Smooth muscle cell (in vitro differentiated cells): Measurements from ENCODE around the gene PIGU. TPM values are rescaled to one million over a fixed set of nuclear protein-coding genes. Genes with fewer than 3 reads are reported as not detected.
A peak's percentile ranks its signal among the peaks of the same experiment; 100 is the strongest.

ENCODE experiments used
- DNase-seq: peaks from one replicate; lab custom pipeline; 2025; ENCODE audit not compliant: unreplicated experiment; lab: John Stamatoyannopoulos, UW
- H2AFZ ChIP-seq: fragments of 200-600 bp; sonication (generic); 2 replicates; pipeline ENCODE4 v1.6.0; 2016; ENCODE audit warnings: antibody characterized with exemption, low read depth, mild to moderate bottlenecking
- H3F3A ChIP-seq: fragments of 200-600 bp; sonication (generic); 2 replicates; pipeline ENCODE4 v1.6.0; 2017; ENCODE audit warnings: antibody characterized with exemption, low read depth
- H3K27ac ChIP-seq: fragments of 200-600 bp; sonication (generic); 2 replicates; pipeline ENCODE4 v1.5.1; 2016; ENCODE audit warnings: low read depth, mild to moderate bottlenecking
- H3K27me3 ChIP-seq: fragments of 200-600 bp; sonication (generic); 2 replicates; pipeline ENCODE4 v1.6.1; 2016; ENCODE audit warnings: low read depth, mild to moderate bottlenecking
- H3K36me3 ChIP-seq: fragments of 200-600 bp; sonication (generic); 2 replicates; pipeline ENCODE4 v1.5.1; 2016; ENCODE audit warnings: low read depth
- H3K4me1 ChIP-seq: fragments of 200-600 bp; sonication (generic); 2 replicates; pipeline ENCODE4 v1.5.1; 2016; ENCODE audit warnings: low read depth
- H3K4me2 ChIP-seq: fragments of 200-600 bp; sonication (generic); 2 replicates; pipeline ENCODE4 v1.6.0; 2016; ENCODE audit warnings: mild to moderate bottlenecking
- H3K4me3 ChIP-seq: fragments of 200-600 bp; sonication (generic); 2 replicates; pipeline ENCODE4 v1.5.1; 2016; ENCODE audit warnings: mild to moderate bottlenecking
- H3K79me2 ChIP-seq: fragments of 200-600 bp; sonication (generic); 2 replicates; pipeline ENCODE4 v1.6.0; 2016; ENCODE audit warnings: low read depth, mild to moderate bottlenecking
- H3K9ac ChIP-seq: fragments of 200-600 bp; sonication (generic); 2 replicates; pipeline ENCODE4 v1.6.0; 2016; ENCODE audit warnings: low read depth
- H3K9me3 ChIP-seq: fragments of 200-600 bp; sonication (generic); replicated peaks from 2 replicates; pipeline ENCODE4 v1.5.1; 2016; ENCODE audit warnings: low read depth
- H4K20me1 ChIP-seq: fragments of 200-600 bp; sonication (generic); 2 replicates; pipeline ENCODE4 v1.6.0; 2016; ENCODE audit warnings: low read depth
- WGBS: methylation state at CpG from one replicate; pipeline ENCODE4 v1.1.7; 2016; ENCODE audit warnings: low lambda C conversion rate; 5-methylcytosine and 5-hydroxymethylcytosine counted together
- polyA plus RNA-seq: library from polyadenylated mRNA; unstranded; fragments of >200 nt; fragmentation: Nextera tagmentation; extraction: Ambion mirVana; gene quantifications from 2 replicates; pipeline ENCODE4 v1.2.1, GENCODE V29; 2016
- total RNA-seq: library from RNA; depleted of rRNA; stranded (reverse); fragments of >200 nt; gene quantifications from 2 replicates; pipeline ENCODE4 v1.2.3, GENCODE V29; 2014
- TF ChIP-seq, protein P1 (sequence below): fragments of 200-600 bp; sonication (generic); IDR thresholded peaks from 2 replicates; pipeline ENCODE4 v1.5.1; 2017; ENCODE audit warnings: borderline replicate concordance, mild to moderate bottlenecking, antibody characterized with exemption; ENCODE audit not compliant: insufficient read depth, poor library complexity, severe bottlenecking

Gene PIGU
- total and polyA plus RNA-seq, 2 experiments from 2014 or later = 46.5 to 50.2 TPM

DNA sequence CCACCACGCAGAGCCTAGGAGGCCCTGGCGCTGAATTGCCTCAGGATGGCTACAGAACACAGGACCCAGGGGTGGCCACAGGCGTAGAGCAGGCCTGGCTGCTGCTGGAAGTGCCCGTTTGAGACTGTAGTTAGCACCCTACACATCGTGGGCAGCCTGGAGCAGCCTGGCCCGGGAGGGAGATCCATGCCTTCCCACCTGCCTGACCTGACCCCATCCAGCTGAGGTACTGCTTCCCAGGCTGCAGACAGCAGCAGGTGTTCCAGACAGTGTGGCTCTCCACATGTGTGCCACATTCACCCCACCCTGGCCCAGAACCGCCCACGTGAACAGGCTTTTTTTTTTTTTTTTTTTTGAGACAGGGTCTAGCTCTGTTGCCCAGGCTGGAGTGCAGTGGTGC, 139.2 kb downstream of the PIGU start:
- no peak overlapping the region for H3K27ac ChIP-seq
- no peak overlapping the region for H3K9ac ChIP-seq
- peaks cover 8% of the 10 kb centered on the region for H3K36me3 ChIP-seq
- no peaks in the 10 kb centered on the region for H3F3A ChIP-seq
- no peaks in the 10 kb centered on the region for H3K27me3 ChIP-seq
- DNase-seq = no peak
- H3K4me3 ChIP-seq = no peak overlapping the region
- TF ChIP-seq, protein P1, sequence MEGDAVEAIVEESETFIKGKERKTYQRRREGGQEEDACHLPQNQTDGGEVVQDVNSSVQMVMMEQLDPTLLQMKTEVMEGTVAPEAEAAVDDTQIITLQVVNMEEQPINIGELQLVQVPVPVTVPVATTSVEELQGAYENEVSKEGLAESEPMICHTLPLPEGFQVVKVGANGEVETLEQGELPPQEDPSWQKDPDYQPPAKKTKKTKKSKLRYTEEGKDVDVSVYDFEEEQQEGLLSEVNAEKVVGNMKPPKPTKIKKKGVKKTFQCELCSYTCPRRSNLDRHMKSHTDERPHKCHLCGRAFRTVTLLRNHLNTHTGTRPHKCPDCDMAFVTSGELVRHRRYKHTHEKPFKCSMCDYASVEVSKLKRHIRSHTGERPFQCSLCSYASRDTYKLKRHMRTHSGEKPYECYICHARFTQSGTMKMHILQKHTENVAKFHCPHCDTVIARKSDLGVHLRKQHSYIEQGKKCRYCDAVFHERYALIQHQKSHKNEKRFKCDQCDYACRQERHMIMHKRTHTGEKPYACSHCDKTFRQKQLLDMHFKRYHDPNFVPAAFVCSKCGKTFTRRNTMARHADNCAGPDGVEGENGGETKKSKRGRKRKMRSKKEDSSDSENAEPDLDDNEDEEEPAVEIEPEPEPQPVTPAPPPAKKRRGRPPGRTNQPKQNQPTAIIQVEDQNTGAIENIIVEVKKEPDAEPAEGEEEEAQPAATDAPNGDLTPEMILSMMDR = no peak
- H3K4me1 ChIP-seq = no peaks in the 10 kb centered on the region
- no peak overlapping the region for H2AFZ ChIP-seq
- H3K9me3 ChIP-seq = no peaks in the 10 kb centered on the region
- H3K4me2 ChIP-seq = no peak overlapping the region
- WGBS = 98% methylated on average over 8 of the region's 8 CpGs
- no peaks in the 10 kb centered on the region for H3K79me2 ChIP-seq
- peaks cover 63% of the 10 kb centered on the region for H4K20me1 ChIP-seq

DNA sequence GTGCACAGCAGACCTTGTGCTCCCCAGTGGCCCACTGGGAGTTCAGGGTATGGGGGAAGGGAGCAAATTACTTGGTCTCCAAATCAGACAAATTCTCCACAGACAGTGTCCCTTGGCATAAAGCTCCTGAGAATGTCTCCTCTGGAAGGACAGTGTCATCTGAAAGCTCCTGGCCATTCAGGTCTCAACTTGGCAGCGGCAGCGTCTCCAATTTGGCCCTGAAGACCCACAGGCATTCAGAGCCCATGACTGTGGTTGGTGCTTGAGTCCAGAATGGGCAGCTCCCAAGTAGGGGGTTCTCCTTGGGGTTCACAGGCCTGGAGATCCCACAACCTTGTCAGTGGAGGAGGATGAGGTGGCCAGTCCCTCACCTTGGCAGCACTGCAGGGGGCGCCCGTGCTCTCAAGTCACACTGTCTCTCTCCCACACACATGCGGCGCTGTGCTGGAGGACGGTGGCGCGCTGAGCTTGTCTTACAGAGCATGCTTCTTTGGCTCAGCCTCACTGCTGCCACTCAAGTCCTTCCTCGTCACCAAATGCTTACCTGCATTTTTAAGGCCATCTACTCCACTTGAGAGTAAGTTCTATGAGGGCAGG, 140.0 kb downstream of the PIGU start:
- no peak overlapping the region for H3K27ac ChIP-seq
- H3K36me3 ChIP-seq = peaks cover 8% of the 10 kb centered on the region
- 90% methylated on average over 10 of the region's 10 CpGs for WGBS
- no peak overlapping the region for H3K4me3 ChIP-seq
- no peaks in the 10 kb centered on the region for H3F3A ChIP-seq
- H3K79me2 ChIP-seq = peaks cover 6% of the 10 kb centered on the region
- no peaks in the 10 kb centered on the region for H3K9me3 ChIP-seq
- TF ChIP-seq, protein P1 = peak; percentile 20
- H2AFZ ChIP-seq = no peak overlapping the region
- H3K9ac ChIP-seq = no peak overlapping the region
- H3K4me1 ChIP-seq = no peaks in the 10 kb centered on the region
- DNase-seq = no peak
- H4K20me1 ChIP-seq = peaks cover 70% of the 10 kb centered on the region
- no peaks in the 10 kb centered on the region for H3K27me3 ChIP-seq
- no peak overlapping the region for H3K4me2 ChIP-seq

DNA sequence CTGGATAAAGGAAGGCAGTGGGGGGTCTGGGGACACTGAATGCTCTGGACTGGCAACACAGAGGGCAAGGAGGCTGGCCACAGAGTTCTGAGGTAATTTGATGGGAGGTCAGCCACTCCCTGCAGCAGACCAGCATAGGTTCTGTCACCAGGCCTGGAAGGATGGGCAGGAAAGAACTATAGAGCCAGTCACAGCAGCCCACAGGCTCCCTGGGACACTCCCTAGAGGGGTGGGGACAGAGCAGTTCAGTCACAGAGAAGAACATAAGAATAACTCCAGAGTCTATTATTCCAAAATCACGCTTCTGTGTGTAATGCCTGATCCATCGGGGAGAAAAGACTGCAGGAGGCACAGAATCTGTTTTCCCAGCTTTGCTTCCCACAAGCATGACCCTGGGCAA, 141.0 kb downstream of the PIGU start:
- 96% methylated on average over 2 of the region's 2 CpGs for WGBS
- peaks cover 3% of the 10 kb centered on the region for H3K36me3 ChIP-seq

More for the DNA sequence above, 141.0 kb downstream of the PIGU start:
- Histone ChIP-seq H3K9me3 (no peaks in the 10 kb centered on the region), H3K4me3 (no peak overlapping the region), H3K27me3 (no peaks in the 10 kb centered on the region), H3K79me2 (peaks cover 12% of the 10 kb centered on the region), H3F3A (no peaks in the 10 kb centered on the region), H3K27ac (no peak overlapping the region), H4K20me1 (peaks cover 81% of the 10 kb centered on the region), H3K9ac (no peak overlapping the region), H2AFZ (no peak overlapping the region), H3K4me2 (no peak overlapping the region), H3K4me1 (no peaks in the 10 kb centered on the region)
- TF ChIP-seq, protein P1 = no peak
- DNase-seq = no peak
